ENCODE data around the gene DPH5. TPM values are rescaled to one million over a fixed set of nuclear protein-coding genes. Genes with fewer than 3 reads are reported as not detected.

Gene DPH5, protein sequence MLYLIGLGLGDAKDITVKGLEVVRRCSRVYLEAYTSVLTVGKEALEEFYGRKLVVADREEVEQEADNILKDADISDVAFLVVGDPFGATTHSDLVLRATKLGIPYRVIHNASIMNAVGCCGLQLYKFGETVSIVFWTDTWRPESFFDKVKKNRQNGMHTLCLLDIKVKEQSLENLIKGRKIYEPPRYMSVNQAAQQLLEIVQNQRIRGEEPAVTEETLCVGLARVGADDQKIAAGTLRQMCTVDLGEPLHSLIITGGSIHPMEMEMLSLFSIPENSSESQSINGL
- total RNA-seq (2022; extraction: Qiagen RNA extraction): 30.1 to 34.4 TPM (median 31.6 TPM) in 5 replicates

DNA sequence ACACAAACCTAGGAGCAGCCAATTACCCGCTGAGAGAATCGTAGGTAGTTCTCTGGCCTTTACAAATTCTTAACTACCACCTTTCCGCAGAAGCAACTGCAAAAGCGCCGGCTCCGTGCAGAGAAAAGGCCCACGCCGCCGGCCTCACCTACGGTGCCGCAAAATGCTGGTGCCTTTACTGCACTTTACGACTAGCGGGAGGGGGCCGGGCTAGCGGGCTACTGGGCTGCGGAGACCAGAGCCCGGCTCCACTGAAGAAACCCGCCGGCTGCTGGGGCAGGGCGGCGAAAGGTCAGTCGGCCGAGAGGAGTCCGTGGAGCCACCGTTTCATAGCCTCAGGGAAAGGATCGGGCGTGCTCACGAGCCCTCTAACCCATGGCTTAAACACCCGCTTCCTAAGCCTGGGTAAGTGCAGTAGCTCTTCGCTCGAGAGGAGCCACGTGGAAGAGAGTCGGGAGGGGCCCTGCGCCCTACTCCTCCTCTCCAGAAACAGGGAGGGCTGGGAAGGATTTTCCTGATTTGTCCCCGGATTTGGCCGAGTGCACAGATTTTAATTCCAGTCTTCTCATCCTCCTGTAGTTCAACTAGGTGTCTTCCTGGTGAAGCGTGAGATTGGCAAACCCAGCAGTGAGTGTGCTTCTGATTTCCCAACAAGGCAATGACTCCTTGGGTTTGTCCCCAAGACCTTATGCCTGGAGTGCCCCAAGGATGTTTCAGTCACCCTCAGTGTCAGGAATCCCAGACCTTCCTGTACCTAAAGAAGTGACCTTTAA, at the start of gene DPH5:
Gene DPH5, minus strand, starts transcription at position 128 of the 773 bp plus-strand sequence. CDS start 341 bp downstream, outside the sequence.

Other genes with a start within 250 kb of the DPH5 start
- gene EXTL2, start 130.9 kb downstream of the DPH5 start, total RNA-seq (2022; extraction: Qiagen RNA extraction): 6.0 to 8.3 TPM (median 7.3 TPM) in 5 replicates
- gene SLC30A7, start 129.7 kb downstream of the DPH5 start, total RNA-seq (2022; extraction: Qiagen RNA extraction): 6.2 to 12.2 TPM (median 9.7 TPM) in 5 replicates
- 0.03 to 0.22 TPM (median 0.14 TPM) in 5 replicates for gene S1PR1, start 211.2 kb upstream of the DPH5 start, total RNA-seq (2022; extraction: Qiagen RNA extraction)

Measured in A549 treated with Hydrocortisone at 1 μM for 4 hours (cell line).